ENCODE results near the gene SPARCL1. TPM values are rescaled to one million over a fixed set of nuclear protein-coding genes. Genes with fewer than 3 reads are reported as not detected.

Gene SPARCL1
- not detected in 2 replicates for total RNA-seq (2011; cell fraction: chromatin; rRNA removed; ENCODE audit: low replicate concordance)
- not detected in 2 replicates for total RNA-seq (2011; cell fraction: nucleolus; rRNA removed)
- total RNA-seq (2011; cell fraction: nucleoplasm; rRNA removed) = not detected in 2 replicates
- total RNA-seq (2014; rRNA removed) = not detected in 2 replicates
- total RNA-seq (2014; rRNA removed; fragmentation: Illumina TruSeq; extraction: Trizol) = 0.04 and 0.16 TPM in 2 replicates
- 0.04 TPM in 1 of 2 replicates, not detected in the other for total RNA-seq (2015; rRNA removed; fragmentation: Illumina TruSeq; extraction: Trizol)
- 0.60 and 0.71 TPM in 2 replicates for total RNA-seq (2021)
- 0.03 TPM in 1 of 2 replicates, not detected in the other for polyA plus RNA-seq (2011; rRNA removed)
- not detected in 2 replicates for polyA plus RNA-seq (2011; cell fraction: cytosol; rRNA removed)
- 0.10 TPM in 1 of 2 replicates, not detected in the other for polyA plus RNA-seq (2011; cell fraction: nucleus; rRNA removed)
- polyA plus RNA-seq (2012) = 0.10 and 0.12 TPM in 2 replicates
- polyA plus RNA-seq (2014; fragmentation: Illumina TruSeq; extraction: Trizol) = 0.06 TPM in 1 of 2 replicates, not detected in the other
- polyA plus RNA-seq (2014; fragmentation: Nextera tagmentation; extraction: Ambion mirVana) = under 1 TPM; 0.06 to 0.17 TPM
- not detected in 2 replicates for polyA plus RNA-seq (2014; rRNA removed)
- polyA minus RNA-seq (2011; rRNA and poly(A)+ RNA removed) = not detected in 2 replicates
- not detected in 2 replicates for polyA minus RNA-seq (2011; cell fraction: cytosol; rRNA and poly(A)+ RNA removed)
- not detected in 2 replicates for polyA minus RNA-seq (2011; cell fraction: nucleus; rRNA and poly(A)+ RNA removed)
- Bru-seq, nascent RNA = not detected
- percentile 5 among the genes with signal in this experiment for BruChase-seq, experiment 1, labeled RNA remaining after a 2-hour chase
- BruChase-seq, experiment 2, labeled RNA remaining after a 6-hour chase = percentile 8 among the genes with signal in this experiment
- long read RNA-seq, experiment 1, partial matches to known transcripts = 0 of 8 reads
- long read RNA-seq, experiment 1, other reads (novel, unspliced or antisense) = 8 of 8 reads
- long read RNA-seq, experiment 2 = 0 reads
- long read RNA-seq, experiment 3 = 0 reads

GRCh38 chr4:87529187-87529586 lies at the start of gene SPARCL1:
Gene SPARCL1, minus strand, starts transcription at chr4:87529376. Its CDS starts 29,802 bp downstream, at chr4:87499574.
- Histone ChIP-seq H4K20me1 (replicated peaks; ENCODE audit: control insufficient read depth, insufficient read depth, low read length) (no peaks in the 10 kb centered on the region), H3K27ac (ENCODE audit: extremely low read depth, low read depth, low read length) (no peak within 1 kb of the TSS), H3K4me3 (no peak within 1 kb of the TSS), H2AFZ (ENCODE audit: low read depth, low read length) (no peak within 1 kb of the TSS), H3K9me1 (ENCODE audit: control insufficient read depth, insufficient read depth, low read length) (no peaks in the 10 kb centered on the region), H3K27me3 (ENCODE audit: control insufficient read depth in 2 of 2, insufficient read depth in 2 of 2, low read length in 2 of 2) (no peaks in the 10 kb centered on the region), H3K4me1 (replicated peaks in 1 of 2; ENCODE audit: control insufficient read depth in 2 of 2, insufficient read depth in 2 of 2, low read length in 2 of 2) (no peaks in the 10 kb centered on the region), H3K4me2 (ENCODE audit: insufficient read depth, low read length) (no peak within 1 kb of the TSS), H3K9ac (ENCODE audit: insufficient read depth in 1 of 2, low read depth in 2 of 2, low read length in 2 of 2) (no peak within 1 kb of the TSS), H3K36me3 (ENCODE audit: control insufficient read depth, insufficient read depth, low read length) (no peaks in the 10 kb centered on the region), H3K79me2 (ENCODE audit: control insufficient read depth, insufficient read depth, low read length) (no peaks in the 10 kb centered on the region), H3K9me3 (replicated peaks; ENCODE audit: control insufficient read depth, insufficient read depth, low read depth, low read length) (no peaks in the 10 kb centered on the region)
- FAIRE-seq (no peak), DNase-seq (ENCODE audit: extremely low read depth in 1 of 4, low spot score in 3 of 4) (no peak), ATAC-seq (no peak)
- in situ Hi-C loops (cut with MboI) (no loop called here), intact Hi-C loops (cut with micrococcal nuclease) (no loop called here)
- CTCF ChIA-PET (ENCODE audit: low intra/inter-chr PET ratio) = no interaction called here
- BruUV-seq (replicated peaks) = no TSS peak
- POLR2A ChIA-PET = interaction anchor here (1.5 kb wide), 1 partner anchor 10 kb away, joined by 3 read pairs; no protein-coding TSS in a partner anchor
- 1% methylated on average over 4 of the region's 4 CpGs for WGBS (ENCODE audit: insufficient coverage, low coverage, missing lambda C conversion rate)
- TF ChIP-seq ZNF395 (CRISPR knock-in tag; IDR thresholded peaks at IDR 0.05) (no peak), ZNF174 (CRISPR knock-in tag; IDR thresholded peaks at IDR 0.05) (no peak), MAFG (tag; conservative IDR thresholded peaks at IDR 0.05) (no peak), POLR2H (tag; IDR thresholded peaks at IDR 0.05; ENCODE audit: low read depth) (no peak), ATF2 (CRISPR knock-in tag; IDR thresholded peaks at IDR 0.05) (no peak), TSC22D4 (tag; IDR thresholded peaks at IDR 0.05) (no peak), PTRF (tag; IDR thresholded peaks at IDR 0.05) (no peak), PRPF4 (IDR thresholded peaks at IDR 0.05; ENCODE audit: insufficient read depth, low read depth, low read length, poor library complexity, severe bottlenecking) (no peak), NR2F6 (CRISPR knock-in tag; IDR thresholded peaks at IDR 0.05) (no peak), IFI16 (CRISPR knock-in tag; IDR thresholded peaks at IDR 0.05) (no peak), ARID4B (CRISPR knock-in tag; IDR thresholded peaks at IDR 0.05) (no peak)

All from K562 (cell line).